Activated CD8-positive, alpha-beta memory T cell treated with anti-CD3 and anti-CD28 coated beads, Interleukin-2, amount 50 U/mL, for 4 hours (primary cell): ENCODE data around the gene CLDN1.

Source experiments
- DNase-seq: peaks from one replicate; pipeline ENCODE4 v3.0.0-alpha.2; 2020

The CLDN1 gene

GRCh38 chr3:190321789-190322603 lies at the start of gene CLDN1:
Gene CLDN1 (minus strand): TSS chr3:190322446. CDS start chr3:190322206, 240 bp downstream.
- peak; percentile 76 for DNase-seq

GRCh38 chr3:190371152-190371551 lies 48.9 kb upstream of the CLDN1 start:
- no peak for DNase-seq

- no peak for DNase-seq
Measured at GRCh38 chr3:190370369-190370768, 48.1 kb upstream of the CLDN1 start.

- DNase-seq = no peak
Measured at GRCh38 chr3:190369668-190370295, 47.5 kb upstream of the CLDN1 start.

- no peak for DNase-seq
Measured at GRCh38 chr3:190368881-190369280, 46.6 kb upstream of the CLDN1 start.

GRCh38 chr3:190366133-190366532 lies 43.9 kb upstream of the CLDN1 start:
- DNase-seq = no peak

- DNase-seq = no peak
Measured at GRCh38 chr3:190362258-190362657, 40.0 kb upstream of the CLDN1 start.

GRCh38 chr3:190361791-190362190 lies 39.5 kb upstream of the CLDN1 start:
- DNase-seq = no peak

- no peak for DNase-seq
Measured at GRCh38 chr3:190360228-190360627, 38.0 kb upstream of the CLDN1 start.

GRCh38 chr3:190359813-190360212 lies 37.6 kb upstream of the CLDN1 start:
- no peak for DNase-seq

- DNase-seq = no peak
Measured at GRCh38 chr3:190357468-190357867, 35.2 kb upstream of the CLDN1 start.

GRCh38 chr3:190356246-190356645 lies 34.0 kb upstream of the CLDN1 start:
- no peak for DNase-seq

- no peak for DNase-seq
Measured at GRCh38 chr3:190352861-190353457, 30.7 kb upstream of the CLDN1 start.

GRCh38 chr3:190346541-190346940 lies 24.3 kb upstream of the CLDN1 start:
- DNase-seq = no peak

GRCh38 chr3:190345878-190346277 lies 23.6 kb upstream of the CLDN1 start:
- no peak for DNase-seq

- no peak for DNase-seq
Measured at GRCh38 chr3:190345027-190345821, 23.0 kb upstream of the CLDN1 start.

GRCh38 chr3:190340071-190340470 lies 17.8 kb upstream of the CLDN1 start:
- DNase-seq = no peak

GRCh38 chr3:190339130-190339529 lies 16.9 kb upstream of the CLDN1 start:
- DNase-seq = no peak

- DNase-seq = no peak
Measured at GRCh38 chr3:190338717-190339116, 16.5 kb upstream of the CLDN1 start.

GRCh38 chr3:190337301-190337700 lies 15.1 kb upstream of the CLDN1 start:
- DNase-seq = no peak

- no peak for DNase-seq
Measured at GRCh38 chr3:190336516-190337189, 14.4 kb upstream of the CLDN1 start.

- DNase-seq = no peak
Measured at GRCh38 chr3:190333961-190334360, 11.7 kb upstream of the CLDN1 start.
